HUES6 (cell line): ENCODE results near the gene CACNG5.

Experiments
- H3K27ac ChIP-seq: 2 replicates; pipeline ENCODE4 v1.7.0; 2013; ENCODE audit warnings: low read depth, mild to moderate bottlenecking, low read length, inconsistent platforms
- H3K27me3 ChIP-seq: 2 replicates; pipeline ENCODE4 v1.6.1; 2013; ENCODE audit warnings: low read length; ENCODE audit not compliant: control insufficient read depth, insufficient read depth
- H3K36me3 ChIP-seq: 2 replicates; pipeline ENCODE4 v1.6.1; 2013; ENCODE audit warnings: low read length; ENCODE audit not compliant: control insufficient read depth, insufficient read depth
- H3K4me1 ChIP-seq: 2 replicates; pipeline ENCODE4 v1.6.1; 2013; ENCODE audit warnings: low read length; ENCODE audit not compliant: control insufficient read depth, insufficient read depth
- H3K4me3 ChIP-seq: 2 replicates; pipeline ENCODE4 v1.5.1; 2013; ENCODE audit warnings: low read depth, low read length
- H3K9ac ChIP-seq: one replicate; pipeline ENCODE4 v1.6.1; 2013; ENCODE audit warnings: mild to moderate bottlenecking, low read length
- H3K9me3 ChIP-seq: 2 replicates; pipeline ENCODE4 v1.6.1; 2013; ENCODE audit warnings: low read depth, low read length; ENCODE audit not compliant: control insufficient read depth, insufficient read depth

The CACNG5 gene

DNA sequence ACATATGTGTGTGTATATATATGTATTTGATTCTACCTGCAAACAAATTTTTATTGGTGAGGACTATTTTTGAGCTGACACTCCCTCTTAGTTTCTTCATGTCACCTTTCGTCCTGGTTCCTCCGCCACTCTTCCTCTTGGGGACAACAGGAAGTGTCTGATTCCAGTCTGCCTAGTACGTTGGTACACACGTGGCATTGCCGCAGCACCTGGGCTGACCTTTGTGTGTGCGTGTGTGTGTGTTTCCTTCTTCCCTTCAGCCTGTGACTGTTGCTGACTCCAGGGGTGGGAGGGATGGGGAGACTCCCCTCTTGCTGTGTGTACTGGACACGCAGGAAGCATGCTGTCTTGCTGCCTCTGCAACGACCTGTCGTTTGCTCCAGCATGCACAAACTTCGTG lies 29.4 kb upstream of the CACNG5 start:
- Histone ChIP-seq H3K9ac (no peak overlapping the region), H3K9me3 (no peaks in the 10 kb centered on the region), H3K27me3 (no peaks in the 10 kb centered on the region), H3K4me1 (peaks cover 18% of the 10 kb centered on the region), H3K36me3 (no peaks in the 10 kb centered on the region), H3K4me3 (no peak overlapping the region), H3K27ac (no peak overlapping the region)

DNA sequence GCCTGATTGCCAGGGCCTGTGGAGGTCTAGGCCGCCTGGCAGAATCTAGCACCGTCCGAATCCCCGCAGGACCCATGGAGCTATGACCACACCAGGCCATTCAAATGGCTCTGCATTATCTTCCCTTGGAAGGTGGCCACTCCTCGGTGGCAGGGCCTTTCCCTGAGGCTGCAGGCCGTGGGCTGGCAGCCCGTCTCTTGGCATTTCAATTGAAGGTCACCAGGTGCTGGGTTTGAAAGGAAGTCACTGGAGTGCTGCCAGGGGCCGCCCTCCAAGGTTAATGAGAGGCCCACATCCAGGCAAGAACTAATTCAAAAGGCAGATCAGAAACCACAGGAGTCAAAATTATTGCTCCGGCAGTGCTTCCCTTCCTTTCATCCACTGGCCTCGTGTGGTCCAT lies 27.7 kb upstream of the CACNG5 start:
- peaks cover 18% of the 10 kb centered on the region for H3K4me1 ChIP-seq
- H3K9me3 ChIP-seq = no peaks in the 10 kb centered on the region
- no peaks in the 10 kb centered on the region for H3K27me3 ChIP-seq
- no peak overlapping the region for H3K4me3 ChIP-seq
- H3K9ac ChIP-seq = no peak overlapping the region
- no peaks in the 10 kb centered on the region for H3K36me3 ChIP-seq
- H3K27ac ChIP-seq = no peak overlapping the region

DNA sequence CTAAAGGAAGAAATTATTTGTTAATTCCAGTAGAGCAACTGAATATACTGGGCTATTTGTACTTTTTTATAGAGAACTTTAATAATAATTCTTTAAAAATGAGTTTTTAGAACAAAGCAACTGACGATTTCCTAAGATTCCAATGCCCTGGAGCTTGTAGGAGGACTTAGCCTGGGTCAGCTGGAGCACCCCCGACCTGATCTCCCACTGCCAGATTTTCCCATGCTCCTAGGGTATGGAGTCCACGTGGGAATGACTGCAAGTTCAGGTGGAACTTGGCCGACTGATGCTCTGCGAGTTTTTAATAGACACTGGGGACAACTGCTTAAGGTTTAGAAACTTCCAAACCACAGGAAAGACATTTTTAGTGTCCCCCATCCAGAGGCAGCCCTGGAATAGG lies 25.5 kb upstream of the CACNG5 start:
- no peak overlapping the region for H3K27ac ChIP-seq
- no peaks in the 10 kb centered on the region for H3K36me3 ChIP-seq
- H3K4me3 ChIP-seq = no peak overlapping the region
- no peaks in the 10 kb centered on the region for H3K9me3 ChIP-seq
- no peaks in the 10 kb centered on the region for H3K4me1 ChIP-seq
- no peaks in the 10 kb centered on the region for H3K27me3 ChIP-seq
- H3K9ac ChIP-seq = no peak overlapping the region

DNA sequence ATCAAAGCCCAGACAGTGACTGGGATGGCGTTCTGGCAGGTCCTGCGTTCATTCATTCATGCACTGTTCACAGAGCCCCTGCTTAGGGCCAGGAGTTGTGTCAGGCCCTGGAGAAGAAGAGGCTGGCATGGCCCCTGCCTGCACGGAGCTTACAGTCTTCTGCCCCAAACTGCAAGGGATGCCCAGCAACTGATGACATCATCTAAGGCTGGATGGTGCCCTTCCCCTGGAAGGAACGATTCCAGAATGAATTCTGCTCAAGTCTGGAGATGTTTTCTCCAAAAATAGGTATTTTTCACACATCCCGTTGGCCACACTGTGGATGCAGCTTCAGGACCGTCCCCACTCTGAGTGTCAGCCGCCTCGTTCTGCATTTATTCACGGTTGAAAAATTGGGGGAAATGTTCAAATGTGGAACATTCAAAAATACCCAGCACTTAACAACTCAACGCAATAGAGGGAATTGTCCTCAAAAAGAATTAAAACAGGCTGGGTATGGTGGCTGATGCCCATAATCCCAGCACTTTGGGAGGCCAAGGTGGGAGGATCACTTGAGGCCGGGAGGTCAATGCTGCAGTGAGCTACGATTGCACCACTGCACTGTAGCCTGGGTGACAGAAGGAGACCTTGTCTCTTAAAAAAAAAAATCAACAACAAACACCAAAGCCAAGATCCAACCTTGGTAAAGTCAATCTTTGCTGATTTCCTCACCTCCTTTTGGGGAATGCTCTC lies 23.8 kb upstream of the CACNG5 start:
- H3K9me3 ChIP-seq = no peaks in the 10 kb centered on the region
- H3K9ac ChIP-seq = no peak overlapping the region
- no peaks in the 10 kb centered on the region for H3K36me3 ChIP-seq
- no peaks in the 10 kb centered on the region for H3K27me3 ChIP-seq
- H3K27ac ChIP-seq = no peak overlapping the region
- H3K4me1 ChIP-seq = no peaks in the 10 kb centered on the region
- H3K4me3 ChIP-seq = no peak overlapping the region

DNA sequence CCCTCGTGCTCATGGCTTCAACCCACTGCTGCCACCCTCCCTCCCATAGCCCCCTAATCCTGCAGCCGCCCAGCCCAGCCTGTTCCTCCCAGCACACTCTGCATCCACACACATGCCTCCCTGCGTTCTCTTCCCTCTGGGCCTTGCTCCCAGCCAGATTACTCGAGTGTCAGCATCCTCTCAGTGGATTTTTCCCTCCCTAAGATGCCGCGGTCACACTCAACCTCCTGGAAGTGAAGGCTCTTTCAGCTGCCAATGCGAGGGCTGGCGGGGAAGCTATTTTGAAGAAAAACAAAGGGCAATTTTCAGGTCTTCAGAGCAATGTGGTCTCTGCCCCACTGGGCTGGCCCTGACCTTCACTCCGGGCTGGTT lies 23.2 kb upstream of the CACNG5 start:
- H3K36me3 ChIP-seq = no peaks in the 10 kb centered on the region
- no peak overlapping the region for H3K9ac ChIP-seq
- no peaks in the 10 kb centered on the region for H3K27me3 ChIP-seq
- H3K4me3 ChIP-seq = no peak overlapping the region
- no peaks in the 10 kb centered on the region for H3K9me3 ChIP-seq
- no peaks in the 10 kb centered on the region for H3K4me1 ChIP-seq
- no peak overlapping the region for H3K27ac ChIP-seq

GRCh38 chr17:66812571-66812970 lies 22.3 kb upstream of the CACNG5 start:
- H3K36me3 ChIP-seq = no peaks in the 10 kb centered on the region
- no peaks in the 10 kb centered on the region for H3K27me3 ChIP-seq
- H3K27ac ChIP-seq = no peak overlapping the region
- no peak overlapping the region for H3K9ac ChIP-seq
- peaks cover 6% of the 10 kb centered on the region for H3K9me3 ChIP-seq
- H3K4me1 ChIP-seq = no peaks in the 10 kb centered on the region
- H3K4me3 ChIP-seq = no peak overlapping the region

GRCh38 chr17:66813296-66813695 lies 21.6 kb upstream of the CACNG5 start:
- H3K36me3 ChIP-seq = no peaks in the 10 kb centered on the region
- no peak overlapping the region for H3K4me3 ChIP-seq
- H3K4me1 ChIP-seq = no peaks in the 10 kb centered on the region

GRCh38 chr17:66814026-66814425 lies 20.9 kb upstream of the CACNG5 start:
- H3K4me3 ChIP-seq = no peak overlapping the region
- H3K9ac ChIP-seq = no peak overlapping the region
- H3K27ac ChIP-seq = no peak overlapping the region
- H3K9me3 ChIP-seq = peaks cover 16% of the 10 kb centered on the region
- H3K4me1 ChIP-seq = no peaks in the 10 kb centered on the region
- H3K27me3 ChIP-seq = no peaks in the 10 kb centered on the region
- H3K36me3 ChIP-seq = no peaks in the 10 kb centered on the region

More at GRCh38 chr17:66813296-66813695, 21.6 kb upstream of the CACNG5 start:
- Histone ChIP-seq H3K27ac (no peak overlapping the region), H3K27me3 (no peaks in the 10 kb centered on the region), H3K9ac (no peak overlapping the region), H3K9me3 (peaks cover 13% of the 10 kb centered on the region)

DNA sequence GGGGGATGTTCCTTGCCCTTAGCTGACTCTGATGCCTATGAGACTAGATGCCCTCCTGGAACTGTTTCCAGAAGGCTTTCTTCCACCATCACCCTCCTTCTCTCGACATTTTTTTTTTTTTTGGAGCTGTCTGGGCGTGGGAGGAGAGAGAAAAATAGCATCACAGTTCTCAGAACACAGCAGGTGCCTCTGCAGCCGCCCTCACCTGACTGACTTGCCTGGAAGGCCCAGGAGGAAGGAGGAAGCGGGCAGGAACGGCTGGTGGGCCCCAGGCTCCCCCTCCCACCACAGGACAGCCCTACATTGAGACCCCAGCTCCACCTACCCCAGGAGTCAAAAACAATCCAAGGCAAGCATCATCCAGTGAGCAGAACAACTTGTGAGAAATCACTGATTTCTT lies 20.3 kb upstream of the CACNG5 start:
- Histone ChIP-seq H3K36me3 (no peaks in the 10 kb centered on the region), H3K4me3 (no peak overlapping the region), H3K27ac (no peak overlapping the region), H3K9ac (no peak overlapping the region), H3K27me3 (no peaks in the 10 kb centered on the region), H3K4me1 (no peaks in the 10 kb centered on the region), H3K9me3 (peaks cover 16% of the 10 kb centered on the region)

- H3K4me3 ChIP-seq = no peak overlapping the region
- no peak overlapping the region for H3K27ac ChIP-seq
- peaks cover 16% of the 10 kb centered on the region for H3K9me3 ChIP-seq
- no peaks in the 10 kb centered on the region for H3K27me3 ChIP-seq
- no peaks in the 10 kb centered on the region for H3K4me1 ChIP-seq
- no peaks in the 10 kb centered on the region for H3K36me3 ChIP-seq
- no peak overlapping the region for H3K9ac ChIP-seq
These were observed 17.2 kb upstream of the CACNG5 start for GRCh38 chr17:66817750-66818149.

DNA sequence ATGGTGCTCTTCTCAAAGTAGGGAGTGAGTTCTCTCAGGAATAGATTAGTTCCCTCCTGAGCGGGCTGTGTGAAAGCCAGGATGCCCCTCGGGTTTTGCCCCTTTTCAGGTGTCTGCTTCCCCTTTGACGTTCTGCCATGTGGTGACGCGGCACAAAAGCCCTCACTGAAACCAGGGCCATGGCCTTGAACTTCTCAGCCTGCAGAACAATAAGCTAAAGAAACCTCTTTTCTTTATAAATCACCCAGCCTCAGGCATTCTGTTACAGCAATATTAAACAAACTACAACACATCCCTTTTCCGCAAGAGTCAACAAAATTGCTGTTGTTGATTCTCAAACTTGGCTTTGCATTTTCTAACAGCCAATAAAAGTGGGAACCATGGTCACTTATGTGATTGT lies 15.5 kb upstream of the CACNG5 start:
- H3K9me3 ChIP-seq = peaks cover 16% of the 10 kb centered on the region
- H3K36me3 ChIP-seq = no peaks in the 10 kb centered on the region
- H3K4me3 ChIP-seq = no peak overlapping the region
- H3K9ac ChIP-seq = no peak overlapping the region
- no peak overlapping the region for H3K27ac ChIP-seq
- H3K4me1 ChIP-seq = no peaks in the 10 kb centered on the region
- H3K27me3 ChIP-seq = no peaks in the 10 kb centered on the region

DNA sequence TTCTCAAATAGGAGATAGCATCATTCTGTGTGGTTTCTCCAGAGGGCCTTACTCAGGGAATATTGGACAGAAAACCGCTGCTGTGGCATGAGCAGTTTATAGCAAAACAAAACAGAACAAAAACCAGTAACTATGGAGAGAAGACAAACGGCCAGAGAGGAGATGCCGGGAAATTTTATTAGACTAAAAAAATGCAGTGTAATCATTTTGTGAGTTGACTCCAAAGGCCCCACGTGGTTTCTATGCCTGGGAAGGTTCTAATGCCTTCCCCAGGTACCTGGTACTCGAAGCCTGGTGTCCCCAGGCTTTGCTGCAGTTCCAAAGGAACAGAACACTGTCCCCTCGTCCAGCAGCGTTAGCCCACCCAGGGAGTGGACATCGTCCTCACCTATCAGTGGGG lies 12.9 kb upstream of the CACNG5 start:
- no peaks in the 10 kb centered on the region for H3K36me3 ChIP-seq
- no peak overlapping the region for H3K27ac ChIP-seq
- H3K4me1 ChIP-seq = no peaks in the 10 kb centered on the region
- no peaks in the 10 kb centered on the region for H3K27me3 ChIP-seq
- no peak overlapping the region for H3K4me3 ChIP-seq
- peaks cover 13% of the 10 kb centered on the region for H3K9me3 ChIP-seq
- no peak overlapping the region for H3K9ac ChIP-seq
